GM19240 (cell line): Measurements from ENCODE around the gene STEAP1.

Source experiments
- DNase-seq: peaks from one replicate; pipeline ENCODE4 v3.0.0; 2011; ENCODE audit warnings: low spot score; ENCODE audit not compliant: insufficient read length

STEAP1 gene

GRCh38 chr7:90211391-90212148, 57.3 kb downstream of the STEAP1 start, which contains the start of gene STEAP2:
Gene STEAP2 (plus strand): TSS chr7:90211740. CDS start chr7:90225083, 13,343 bp downstream.
- peak; percentile 10 for DNase-seq

GRCh38 chr7:90212149-90212495, 57.9 kb downstream of the STEAP1 start:
- no peak for DNase-seq

DNA sequence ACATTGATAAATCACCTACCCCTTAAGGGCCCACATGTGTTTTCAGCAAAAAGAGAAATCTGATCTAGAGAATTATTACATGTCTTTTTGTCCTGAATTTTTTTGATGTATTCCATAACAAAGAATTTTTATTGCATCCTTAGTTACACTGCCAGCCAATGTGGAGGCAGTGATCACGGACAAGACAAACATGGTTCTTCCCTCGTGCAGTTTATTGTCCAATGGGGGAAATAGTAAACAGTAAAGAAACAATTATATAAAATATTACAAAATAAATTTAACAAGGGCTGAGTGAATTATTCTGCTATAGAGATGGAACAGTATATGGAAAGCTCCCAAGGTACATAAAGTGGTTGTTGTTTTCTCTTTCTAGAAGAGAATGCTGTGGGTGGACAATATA, 59.3 kb downstream of the STEAP1 start:
- DNase-seq: no peak
